Prostate gland (tissue), 2 donors: ENCODE results near the gene IL16. TPM values are rescaled to one million over a fixed set of nuclear protein-coding genes. Genes with fewer than 3 reads are reported as not detected.

Experiments
- DNase-seq: peaks from one replicate; pipeline ENCODE4 v3.0.0-alpha.2; 2019; ENCODE audit warnings: low spot score
- H3K27ac ChIP-seq, 2 donors: fragments of 200-600 bp; sonication (generic); 2 replicates each; pipeline ENCODE4 v1.5.1; 2017 to 2019
- H3K27me3 ChIP-seq: fragments of 200-600 bp; sonication (generic); replicated peaks from 2 replicates; pipeline ENCODE4 v1.5.1; 2019; ENCODE audit not compliant: insufficient read depth
- H3K36me3 ChIP-seq, 2 donors: fragments of 200-600 bp; sonication (generic); 1 replicate in 1 of 2; 2 replicates in 1 of 2; pipeline versions ENCODE4 v1.5.1 to v1.8.1; 2017 to 2019
- H3K4me1 ChIP-seq: fragments of 200-600 bp; sonication (generic); replicated peaks from 2 replicates; pipeline ENCODE4 v1.5.1; 2019
- H3K4me3 ChIP-seq, 2 donors: fragments of 200-600 bp; sonication (generic); 2 replicates each; pipeline ENCODE4 v1.5.1; 2017 to 2019
- H3K9me3 ChIP-seq: fragments of 200-600 bp; sonication (generic); 2 replicates; pipeline ENCODE4 v1.5.1; 2017
- POLR2A ChIP-seq: fragments of 450-650 bp; IDR thresholded peaks from one replicate; pipeline ENCODE4 v1.6.1; 2016; ENCODE audit warnings: antibody characterized with exemption, mild to moderate bottlenecking
- POLR2AphosphoS5 ChIP-seq: sonication (generic); formaldehyde crosslinking; IDR thresholded peaks from one replicate; pipeline ENCODE4 v1.6.1; 2017; ENCODE audit warnings: antibody characterized with exemption
- WGBS: methylation state at CpG from one replicate; pipeline ENCODE4 v1.1.5; 2018; 5-methylcytosine and 5-hydroxymethylcytosine counted together
- intact Hi-C: fragments of 100-400 bp; cut with DNase I; formaldehyde crosslinking; loops from one replicate; pipeline ENCODE4 v1.14.2; 2022
- total RNA-seq, 2 donors: library from RNA; depleted of rRNA; stranded (reverse); fragments of >200 nt; gene quantifications; one replicate each; pipeline ENCODE4 v1.1.0, GENCODE V29; 2016
- TF ChIP-seq, protein P1 (sequence below), 4 experiments: fragments of 200-600 bp in 2 of 4; fragments of 450-650 bp in 2 of 4; sonication (generic) in 2 of 4; IDR thresholded peaks; 1 replicate in 3 of 4; 2 replicates in 1 of 4; pipeline ENCODE4 v1.5.1; 2016 to 2019; ENCODE audit warnings: antibody characterized with exemption in 4 of 4, mild to moderate bottlenecking in 2 of 4, moderate library complexity in 2 of 4

IL16 gene
- total RNA-seq, 2 donors from 2014 or later, result 2.7 to 9.9 TPM

DNA sequence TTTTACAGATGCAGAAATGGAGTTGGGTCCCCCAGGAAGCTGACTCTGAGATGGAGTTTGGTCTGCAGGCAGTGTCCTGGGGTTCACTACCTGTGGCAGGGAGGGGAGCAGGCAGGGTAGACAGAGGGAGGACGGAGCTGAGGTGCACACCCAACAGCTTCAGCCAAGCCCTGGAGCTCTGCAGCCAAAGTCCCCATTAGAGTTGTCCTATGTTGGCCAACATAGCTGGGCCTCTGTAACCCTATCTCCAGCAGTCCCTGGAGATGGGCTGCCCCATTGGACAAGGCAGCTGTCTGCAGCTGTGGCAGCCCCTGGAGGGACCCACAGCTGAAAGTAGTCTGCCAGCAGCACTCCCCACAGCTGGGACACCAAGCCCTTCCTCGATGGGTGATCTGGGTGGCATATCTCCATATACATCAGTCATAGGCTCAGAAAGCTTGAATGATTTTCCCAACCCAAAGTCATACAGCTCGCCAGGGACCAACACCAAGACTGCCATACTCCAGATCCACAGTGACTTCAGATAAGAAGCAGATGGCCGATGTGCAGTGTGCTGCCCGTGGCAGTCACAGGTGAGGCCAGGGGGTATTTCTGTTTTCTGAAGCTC, 95.3 kb downstream of the IL16 start:
- 72% methylated on average over 5 of the region's 5 CpGs for WGBS
- H3K27ac ChIP-seq, result no peak overlapping the region
- H3K4me1 ChIP-seq, result no peaks in the 10 kb centered on the region
- no peaks in the 10 kb centered on the region for H3K9me3 ChIP-seq
- H3K4me3 ChIP-seq, result no peak overlapping the region
- intact Hi-C loops, result no loop called here
- no peak for DNase-seq
- no peaks in the 10 kb centered on the region for H3K27me3 ChIP-seq
- TF ChIP-seq POLR2AphosphoS5 (no peak), POLR2A (no peak)
- TF ChIP-seq, protein P1, sequence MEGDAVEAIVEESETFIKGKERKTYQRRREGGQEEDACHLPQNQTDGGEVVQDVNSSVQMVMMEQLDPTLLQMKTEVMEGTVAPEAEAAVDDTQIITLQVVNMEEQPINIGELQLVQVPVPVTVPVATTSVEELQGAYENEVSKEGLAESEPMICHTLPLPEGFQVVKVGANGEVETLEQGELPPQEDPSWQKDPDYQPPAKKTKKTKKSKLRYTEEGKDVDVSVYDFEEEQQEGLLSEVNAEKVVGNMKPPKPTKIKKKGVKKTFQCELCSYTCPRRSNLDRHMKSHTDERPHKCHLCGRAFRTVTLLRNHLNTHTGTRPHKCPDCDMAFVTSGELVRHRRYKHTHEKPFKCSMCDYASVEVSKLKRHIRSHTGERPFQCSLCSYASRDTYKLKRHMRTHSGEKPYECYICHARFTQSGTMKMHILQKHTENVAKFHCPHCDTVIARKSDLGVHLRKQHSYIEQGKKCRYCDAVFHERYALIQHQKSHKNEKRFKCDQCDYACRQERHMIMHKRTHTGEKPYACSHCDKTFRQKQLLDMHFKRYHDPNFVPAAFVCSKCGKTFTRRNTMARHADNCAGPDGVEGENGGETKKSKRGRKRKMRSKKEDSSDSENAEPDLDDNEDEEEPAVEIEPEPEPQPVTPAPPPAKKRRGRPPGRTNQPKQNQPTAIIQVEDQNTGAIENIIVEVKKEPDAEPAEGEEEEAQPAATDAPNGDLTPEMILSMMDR (IDR thresholded peaks at IDR 0.05), result no peak
- no peaks in the 10 kb centered on the region for H3K36me3 ChIP-seq

DNA sequence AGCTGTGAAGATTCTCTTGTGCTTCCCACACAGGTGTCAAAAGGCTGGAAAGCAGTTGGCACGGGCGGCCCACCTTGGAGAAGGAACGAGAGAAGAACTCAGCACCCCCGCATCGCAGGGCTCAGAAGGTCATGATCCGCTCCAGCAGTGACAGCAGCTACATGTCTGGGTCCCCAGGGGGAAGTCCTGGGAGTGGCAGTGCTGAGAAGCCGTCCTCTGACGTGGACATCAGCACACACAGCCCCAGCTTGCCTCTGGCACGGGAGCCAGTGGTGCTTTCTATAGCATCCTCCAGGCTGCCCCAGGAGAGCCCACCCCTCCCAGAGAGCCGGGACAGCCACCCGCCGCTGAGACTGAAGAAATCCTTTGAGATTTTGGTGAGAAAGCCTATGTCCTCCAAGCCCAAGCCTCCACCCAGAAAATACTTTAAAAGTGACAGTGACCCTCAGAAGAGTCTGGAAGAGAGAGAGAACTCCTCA, 95.9 kb downstream of the IL16 start:
- DNase-seq, result no peak
- Histone ChIP-seq H3K4me3 (no peak overlapping the region), H3K27me3 (no peaks in the 10 kb centered on the region), H3K9me3 (no peaks in the 10 kb centered on the region), H3K27ac (no peak overlapping the region), H3K4me1 (no peaks in the 10 kb centered on the region), H3K36me3 (no peaks in the 10 kb centered on the region)
- intact Hi-C loops, result no loop called here
- TF ChIP-seq POLR2A (no peak), POLR2AphosphoS5 (no peak)
- TF ChIP-seq, protein P1 (IDR thresholded peaks at IDR 0.05), result no peak
- 85% methylated on average over 12 of the region's 12 CpGs for WGBS

DNA sequence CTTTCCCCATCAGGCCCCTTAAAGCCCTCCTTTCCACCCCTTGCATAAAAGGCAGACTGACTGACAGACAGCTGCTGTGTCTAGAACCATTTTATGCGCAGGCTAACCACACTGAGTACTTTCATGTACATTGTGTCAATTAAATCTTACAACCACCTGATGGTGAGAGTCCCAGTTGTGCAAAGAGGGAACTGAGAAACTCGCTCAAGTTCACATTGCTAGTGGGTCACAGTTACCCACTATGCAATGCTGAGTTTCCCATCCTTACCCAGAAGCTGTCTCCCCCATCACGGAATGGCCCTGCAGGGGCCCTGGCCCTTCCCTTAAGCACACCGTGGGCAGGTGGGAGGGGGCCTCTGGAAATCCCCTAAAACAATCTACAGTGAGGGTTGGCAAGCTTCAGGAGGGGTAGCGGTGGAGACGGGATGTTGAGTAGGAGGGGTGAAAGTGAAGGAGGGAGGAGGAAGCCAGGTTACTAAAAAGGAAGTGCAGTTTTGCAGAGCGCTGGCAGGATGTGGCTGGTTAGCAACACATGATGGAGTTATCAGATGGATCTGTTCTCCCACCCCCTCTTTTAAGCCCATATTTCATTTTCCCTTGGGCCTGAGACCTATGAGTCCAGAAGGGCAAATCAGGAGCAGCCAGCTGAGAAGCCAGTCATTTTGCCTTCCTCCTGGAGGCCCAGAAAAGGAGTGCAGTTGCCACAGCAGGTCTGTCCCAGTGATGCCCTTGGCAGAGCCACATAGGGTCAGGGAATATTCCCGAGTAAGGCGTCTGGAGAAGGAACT, 97.2 kb downstream of the IL16 start:
- no peaks in the 10 kb centered on the region for H3K27me3 ChIP-seq
- intact Hi-C loops, result no loop called here
- TF ChIP-seq POLR2A (no peak), POLR2AphosphoS5 (no peak)
- TF ChIP-seq, protein P1 (IDR thresholded peaks at IDR 0.05), result no peak
- H3K4me3 ChIP-seq, result no peak overlapping the region
- H3K4me1 ChIP-seq, result no peaks in the 10 kb centered on the region
- H3K9me3 ChIP-seq, result no peaks in the 10 kb centered on the region
- 62% methylated on average over 9 of the region's 9 CpGs for WGBS
- no peak for DNase-seq
- H3K36me3 ChIP-seq, result no peaks in the 10 kb centered on the region
- no peak overlapping the region for H3K27ac ChIP-seq

DNA sequence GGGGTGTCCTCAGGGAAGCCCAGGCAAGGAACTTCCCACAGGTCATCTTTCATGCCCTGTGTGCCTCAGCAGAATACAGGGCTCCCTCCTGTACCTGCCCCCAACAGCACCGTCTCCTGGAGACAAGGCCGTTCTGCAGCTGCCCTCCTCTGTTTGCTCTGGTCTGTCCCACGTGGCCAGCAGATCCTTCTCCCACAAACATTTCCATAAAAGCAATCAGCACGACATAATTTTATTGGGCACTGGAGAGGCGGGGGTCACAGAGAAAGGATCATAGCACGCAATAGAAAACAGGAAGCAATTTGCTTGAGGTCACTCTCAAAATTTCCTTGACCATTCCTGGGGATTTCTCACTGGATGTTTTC, 97.8 kb downstream of the IL16 start:
- 47% methylated on average over 6 of the region's 6 CpGs for WGBS
- no peak overlapping the region for H3K27ac ChIP-seq
- intact Hi-C loops, result no loop called here

More for the DNA sequence above, 97.8 kb downstream of the IL16 start:
- H3K36me3 ChIP-seq, result no peaks in the 10 kb centered on the region
- no peaks in the 10 kb centered on the region for H3K27me3 ChIP-seq
- H3K4me3 ChIP-seq, result no peak overlapping the region
- H3K9me3 ChIP-seq, result no peaks in the 10 kb centered on the region
- TF ChIP-seq, protein P1 (IDR thresholded peaks at IDR 0.05), result no peak
- TF ChIP-seq POLR2AphosphoS5 (no peak), POLR2A (no peak)
- H3K4me1 ChIP-seq, result no peaks in the 10 kb centered on the region
- DNase-seq, result no peak
